Activated naive CD4-positive, alpha-beta T cell treated with anti-CD3 and anti-CD28 coated beads, Interleukin-2, amount 50 U/mL, for 72 hours (primary cell): ENCODE measurements around the gene BMF. TPM values are rescaled to one million over a fixed set of nuclear protein-coding genes. Genes with fewer than 3 reads are reported as not detected.
"Not testable (repeated sequence)": the region's sequence is repeated elsewhere in the genome, so short reads cannot be mapped to it uniquely, and the experiment has no call there.

Source experiments
- ATAC-seq, 2 donors: fragments of 150-1000 bp; cut with Tn5 transposase; 2 replicates each; pipeline ENCODE4 v1.10.0; 2021; ENCODE audit warnings: mild to moderate bottlenecking in 2 of 2, moderate library complexity in 2 of 2
- DNase-seq, 2 donors: peaks; one replicate each; pipeline ENCODE4 v3.0.0; 2021 to 2022; ENCODE audit warnings: low spot score in 2 of 2
- H3K27ac Mint-ChIP-seq, 2 donors: one replicate each; pipeline ENCODE4 v1.8.0; 2022; ENCODE audit warnings: mild to moderate bottlenecking in 2 of 2, mixed read lengths in 2 of 2
- H3K36me3 Mint-ChIP-seq, 2 donors: one replicate each; pipeline ENCODE4 v1.8.0; 2022; ENCODE audit warnings: mixed read lengths in 2 of 2
- H3K9me3 Mint-ChIP-seq, 2 donors: one replicate each; pipeline ENCODE4 v1.8.0; 2022; ENCODE audit warnings: mixed read lengths in 2 of 2
- total RNA-seq, 2 donors: library from RNA; stranded (reverse); gene quantifications; one replicate each; pipeline ENCODE4 v1.2.3, GENCODE V29; 2022

The BMF gene
- total RNA-seq, 2 donors from 2014 or later, result 10.8 to 11.6 TPM

- H3K9me3 Mint-ChIP-seq, result no peaks in the 10 kb centered on the region
- H3K27ac Mint-ChIP-seq, result no peak overlapping the region
- H3K36me3 Mint-ChIP-seq, result no peaks in the 10 kb centered on the region
- DNase-seq, result peak in 1 of 2 donors; percentile 26
- no peak for ATAC-seq
Measured at GRCh38 chr15:40133544-40133943, 24.9 kb upstream of the BMF start.

- DNase-seq (no peak), ATAC-seq (peak; percentile 19 to 47)
- no peaks in the 10 kb centered on the region for H3K9me3 Mint-ChIP-seq
- no peaks in the 10 kb centered on the region for H3K36me3 Mint-ChIP-seq
- peak overlapping the region in 1 of 2 donors; percentile 74 for H3K27ac Mint-ChIP-seq
Measured at GRCh38 chr15:40130799-40131502, 22.3 kb upstream of the BMF start.

- H3K27ac Mint-ChIP-seq, result no peak overlapping the region
- no peak for ATAC-seq
- no peaks in the 10 kb centered on the region for H3K9me3 Mint-ChIP-seq
- no peaks in the 10 kb centered on the region for H3K36me3 Mint-ChIP-seq
- DNase-seq, result no peak
Measured at GRCh38 chr15:40130118-40130517, 21.4 kb upstream of the BMF start.

- no peaks in the 10 kb centered on the region for H3K9me3 Mint-ChIP-seq
- DNase-seq, result peak in 1 of 2 donors; percentile 14
Measured at GRCh38 chr15:40128766-40129660, 20.3 kb upstream of the BMF start.

GRCh38 chr15:40125950-40126349, 17.3 kb upstream of the BMF start:
- Mint-ChIP-seq H3K27ac (no peak overlapping the region), H3K36me3 (no peaks in the 10 kb centered on the region), H3K9me3 (no peaks in the 10 kb centered on the region)
- DNase-seq (no peak), ATAC-seq (no peak)

More at GRCh38 chr15:40128766-40129660, 20.3 kb upstream of the BMF start:
- ATAC-seq, result peak; percentile 42
- Mint-ChIP-seq H3K36me3 (no peaks in the 10 kb centered on the region), H3K27ac (no peak overlapping the region)

GRCh38 chr15:40124807-40125285, 16.2 kb upstream of the BMF start:
- H3K36me3 Mint-ChIP-seq, H3K9me3 Mint-ChIP-seq, DNase-seq, H3K27ac Mint-ChIP-seq: not testable (repeated sequence)
- peak; percentile 16 to 27 for ATAC-seq

- not testable (repeated sequence) for H3K9me3 Mint-ChIP-seq, H3K36me3 Mint-ChIP-seq, H3K27ac Mint-ChIP-seq, DNase-seq
- ATAC-seq, result peak; percentile 6
Measured at GRCh38 chr15:40124333-40124732, 15.7 kb upstream of the BMF start.

GRCh38 chr15:40123863-40124262, 15.2 kb upstream of the BMF start:
- DNase-seq, H3K36me3 Mint-ChIP-seq, H3K9me3 Mint-ChIP-seq: not testable (repeated sequence)

GRCh38 chr15:40122989-40123388, 14.3 kb upstream of the BMF start:
- not testable (repeated sequence) for ATAC-seq, DNase-seq, H3K36me3 Mint-ChIP-seq, H3K9me3 Mint-ChIP-seq, H3K27ac Mint-ChIP-seq

More at GRCh38 chr15:40123863-40124262, 15.2 kb upstream of the BMF start:
- ATAC-seq, result peak in 1 of 2 donors; percentile 19
- H3K27ac Mint-ChIP-seq, result not testable (repeated sequence)

GRCh38 chr15:40121911-40122638, 13.4 kb upstream of the BMF start:
- H3K9me3 Mint-ChIP-seq, result no peaks in the 10 kb centered on the region
- no peak for DNase-seq
- no peak overlapping the region for H3K27ac Mint-ChIP-seq
- no peak for ATAC-seq
- no peaks in the 10 kb centered on the region for H3K36me3 Mint-ChIP-seq

- no peaks in the 10 kb centered on the region for H3K36me3 Mint-ChIP-seq
- H3K27ac Mint-ChIP-seq, result no peak overlapping the region
- DNase-seq (no peak), ATAC-seq (no peak)
- peaks cover 0 to 5% of the 10 kb centered on the region in 2 donors for H3K9me3 Mint-ChIP-seq
Measured at GRCh38 chr15:40118473-40118872, 9.8 kb upstream of the BMF start.

- Mint-ChIP-seq H3K36me3 (no peaks in the 10 kb centered on the region), H3K9me3 (peaks cover 0 to 5% of the 10 kb centered on the region in 2 donors), H3K27ac (peak overlapping the region; percentile 14 to 92)
- ATAC-seq (peak; percentile 84 to 93), DNase-seq (no peak)
Measured at GRCh38 chr15:40115670-40116093, 7.0 kb upstream of the BMF start.

GRCh38 chr15:40115106-40115505, 6.4 kb upstream of the BMF start:
- peak in 1 of 2 donors; percentile 47 for DNase-seq
- ATAC-seq, H3K36me3 Mint-ChIP-seq, H3K27ac Mint-ChIP-seq, H3K9me3 Mint-ChIP-seq: not testable (repeated sequence)

GRCh38 chr15:40114218-40114617, 5.5 kb upstream of the BMF start:
- H3K36me3 Mint-ChIP-seq, result peaks cover 0 to 4% of the 10 kb centered on the region in 2 donors
- DNase-seq, result no peak
- H3K9me3 Mint-ChIP-seq, result peaks cover 0 to 5% of the 10 kb centered on the region in 2 donors
- H3K27ac Mint-ChIP-seq, result no peak overlapping the region
- ATAC-seq, result no peak

GRCh38 chr15:40112789-40113188, 4.1 kb upstream of the BMF start:
- Mint-ChIP-seq H3K9me3 (peaks cover 0 to 5% of the 10 kb centered on the region in 2 donors), H3K36me3 (peaks cover 0 to 8% of the 10 kb centered on the region in 2 donors), H3K27ac (no peak overlapping the region)
- DNase-seq (no peak), ATAC-seq (no peak)

GRCh38 chr15:40111888-40112287, 3.2 kb upstream of the BMF start:
- no peak overlapping the region for H3K27ac Mint-ChIP-seq
- no peak for ATAC-seq
- H3K36me3 Mint-ChIP-seq, result peaks cover 0 to 8% of the 10 kb centered on the region in 2 donors
- peaks cover 0 to 5% of the 10 kb centered on the region in 2 donors for H3K9me3 Mint-ChIP-seq
- DNase-seq, result no peak
